T-helper 17 cell (primary cell): ENCODE data around the gene RPRML. TPM values are rescaled to one million over a fixed set of nuclear protein-coding genes. Genes with fewer than 3 reads are reported as not detected.
A peak's percentile ranks its signal among the peaks of the same experiment; 100 is the strongest.
"Not testable (repeated sequence)": the region's sequence is repeated elsewhere in the genome, so short reads cannot be mapped to it uniquely, and the experiment has no call there.

ENCODE experiments used
- ATAC-seq: fragments of 150-1000 bp; cut with Tn5 transposase; 2 replicates; pipeline ENCODE4 v1.10.0; 2021; ENCODE audit warnings: mild to moderate bottlenecking, moderate library complexity
- DNase-seq, 3 donors: peaks; one replicate each; pipeline versions ENCODE4 v3.0.0 to v3.0.0-alpha.2; 2020 to 2021
- H3K9me3 ChIP-seq: one replicate; pipeline ENCODE4 v1.7.0; 2013; ENCODE audit warnings: low read length, mild to moderate bottlenecking; ENCODE audit not compliant: control insufficient read depth, poor library complexity, severe bottlenecking
- H3K27ac Mint-ChIP-seq: one replicate; pipeline ENCODE4 v1.8.0; 2022; ENCODE audit warnings: mild to moderate bottlenecking, moderate library complexity, mixed read lengths
- H3K27me3 Mint-ChIP-seq: one replicate; pipeline ENCODE4 v1.8.0; 2022; ENCODE audit warnings: mixed read lengths
- H3K36me3 Mint-ChIP-seq: one replicate; pipeline ENCODE4 v1.8.0; 2022; ENCODE audit warnings: low read depth, mixed read lengths
- H3K4me1 Mint-ChIP-seq: one replicate; pipeline ENCODE4 v1.8.0; 2022; ENCODE audit warnings: mild to moderate bottlenecking, mixed read lengths
- H3K4me3 Mint-ChIP-seq: one replicate; pipeline ENCODE4 v1.8.0; 2022; ENCODE audit warnings: mild to moderate bottlenecking, moderate library complexity, mixed read lengths
- total RNA-seq, 4 donors: library from RNA in 2 of 4; stranded (reverse) in 2 of 4; gene quantifications; one replicate each; pipeline ENCODE4 v1.2.3 and lab custom pipeline; 2022 to 2026

Gene RPRML
- not detected for total RNA-seq
- total RNA-seq (lab: John Stamatoyannopoulos, UW), result 0 reads per million in 2 donors

DNA sequence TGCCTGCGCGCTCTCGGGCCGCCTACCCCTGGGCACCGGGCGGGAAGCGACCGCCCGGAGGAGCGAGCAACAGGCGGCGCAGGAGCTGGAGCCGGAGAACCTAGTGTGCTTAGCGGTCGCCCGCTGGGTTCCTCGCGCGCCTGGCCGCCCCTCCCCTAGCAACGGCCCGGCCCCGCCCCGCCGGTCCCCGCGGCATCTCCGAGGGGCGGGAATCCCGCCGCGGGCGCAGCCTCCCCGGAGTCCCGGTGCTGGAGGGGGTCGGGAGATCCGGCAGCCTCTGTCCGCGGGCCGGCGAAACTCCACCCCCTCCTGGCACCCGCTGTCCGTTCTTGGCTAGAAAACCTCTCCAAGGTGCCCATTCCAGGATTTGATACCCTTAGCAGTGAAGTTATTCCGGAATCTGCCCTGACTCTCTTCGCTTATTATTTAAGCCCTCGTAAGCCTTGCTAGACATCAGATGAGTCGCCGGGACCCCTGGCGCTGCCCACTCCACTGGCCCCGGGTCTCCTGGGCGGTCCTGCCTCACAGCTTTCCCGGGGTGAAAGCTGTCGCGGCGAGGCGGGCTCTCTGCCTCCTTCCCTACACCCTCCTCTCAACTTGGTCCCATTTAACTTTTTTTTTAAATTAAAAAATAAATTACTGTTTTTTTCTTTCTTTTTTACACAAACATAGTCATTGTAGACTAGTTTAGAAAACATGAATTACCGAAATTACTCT is at the start of gene RPRML:
Gene RPRML (minus strand): TSS at position 107 of the 717 bp plus-strand sequence. CDS start 246 bp downstream, outside the sequence.
- ATAC-seq, result peak; percentile 68
- Mint-ChIP-seq H3K27me3 (peaks cover 51% of the 10 kb centered on the region), H3K36me3 (peaks cover 8% of the 10 kb centered on the region), H3K4me3 (peak within 1 kb of the TSS; percentile 89), H3K27ac (peak within 1 kb of the TSS; percentile 53), H3K4me1 (peaks cover 9% of the 10 kb centered on the region)
- no peak for DNase-seq
- H3K9me3 ChIP-seq, result no peaks in the 10 kb centered on the region

DNA sequence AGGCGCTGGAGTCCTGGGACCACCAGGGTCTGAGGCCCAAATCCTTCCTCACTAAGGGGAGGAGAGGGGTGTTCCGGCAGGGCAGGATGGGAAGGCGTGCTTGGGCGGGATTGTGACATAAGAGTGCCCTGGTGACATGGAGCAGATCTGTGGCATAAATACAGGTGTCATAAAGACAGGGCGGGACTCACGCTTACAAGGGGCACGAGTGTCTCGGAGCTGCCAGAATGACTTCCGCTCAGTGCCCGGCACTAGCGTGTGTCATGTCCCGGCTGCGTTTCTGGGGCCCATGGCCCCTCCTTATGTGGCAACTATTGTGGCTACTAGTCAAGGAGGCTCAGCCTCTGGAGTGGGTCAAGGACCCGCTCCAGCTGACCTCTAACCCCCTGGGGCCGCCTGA is 37.9 kb upstream of the RPRML start:
- ATAC-seq, H3K9me3 ChIP-seq, H3K36me3 Mint-ChIP-seq, H3K4me3 Mint-ChIP-seq, DNase-seq, H3K27ac Mint-ChIP-seq, H3K27me3 Mint-ChIP-seq, H3K4me1 Mint-ChIP-seq: not testable (repeated sequence)

DNA sequence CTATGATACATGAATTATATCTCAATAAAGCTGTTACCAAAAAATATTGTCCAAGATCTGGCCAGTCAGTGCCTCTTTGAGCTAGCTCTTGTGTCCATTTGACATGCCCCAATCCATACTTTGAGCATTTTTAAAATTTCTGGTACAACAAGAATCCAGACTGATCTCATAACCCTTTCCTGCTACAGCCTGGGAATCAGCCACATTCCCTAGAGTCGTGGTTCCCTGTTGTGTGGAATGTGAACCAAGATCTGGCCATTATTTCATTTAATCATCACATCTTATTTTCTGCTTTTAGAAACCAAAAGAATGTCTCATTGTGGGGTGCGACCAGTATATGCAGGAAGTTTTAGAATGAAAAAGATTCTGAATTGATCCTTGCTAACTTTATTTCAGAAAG is 34.3 kb upstream of the RPRML start:
- no peak overlapping the region for H3K4me3 Mint-ChIP-seq
- no peaks in the 10 kb centered on the region for H3K36me3 Mint-ChIP-seq
- no peak for DNase-seq
- ATAC-seq, result no peak
- no peaks in the 10 kb centered on the region for H3K27me3 Mint-ChIP-seq
- H3K27ac Mint-ChIP-seq, result no peak overlapping the region
- no peaks in the 10 kb centered on the region for H3K9me3 ChIP-seq
- H3K4me1 Mint-ChIP-seq, result peaks cover 7% of the 10 kb centered on the region

DNA sequence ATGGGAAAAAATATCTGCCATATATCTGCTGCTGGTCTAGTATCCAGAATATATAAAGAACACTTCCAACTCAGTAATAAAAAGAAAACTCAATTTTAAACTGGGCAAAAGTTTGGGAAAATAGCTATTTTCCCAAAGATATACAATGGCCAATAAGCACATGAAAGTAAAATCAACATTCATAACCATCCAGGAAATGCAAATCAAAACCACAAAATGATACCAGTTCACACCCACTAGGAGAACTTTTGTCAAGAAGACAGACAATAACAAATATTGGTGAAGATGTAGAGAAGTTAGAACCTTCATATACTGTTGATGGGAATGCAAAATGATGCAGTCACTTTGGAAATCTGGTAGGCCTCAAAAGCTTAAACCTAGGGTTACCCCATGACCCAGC is 33.4 kb upstream of the RPRML start:
- H3K4me3 Mint-ChIP-seq, result no peak overlapping the region

DNA sequence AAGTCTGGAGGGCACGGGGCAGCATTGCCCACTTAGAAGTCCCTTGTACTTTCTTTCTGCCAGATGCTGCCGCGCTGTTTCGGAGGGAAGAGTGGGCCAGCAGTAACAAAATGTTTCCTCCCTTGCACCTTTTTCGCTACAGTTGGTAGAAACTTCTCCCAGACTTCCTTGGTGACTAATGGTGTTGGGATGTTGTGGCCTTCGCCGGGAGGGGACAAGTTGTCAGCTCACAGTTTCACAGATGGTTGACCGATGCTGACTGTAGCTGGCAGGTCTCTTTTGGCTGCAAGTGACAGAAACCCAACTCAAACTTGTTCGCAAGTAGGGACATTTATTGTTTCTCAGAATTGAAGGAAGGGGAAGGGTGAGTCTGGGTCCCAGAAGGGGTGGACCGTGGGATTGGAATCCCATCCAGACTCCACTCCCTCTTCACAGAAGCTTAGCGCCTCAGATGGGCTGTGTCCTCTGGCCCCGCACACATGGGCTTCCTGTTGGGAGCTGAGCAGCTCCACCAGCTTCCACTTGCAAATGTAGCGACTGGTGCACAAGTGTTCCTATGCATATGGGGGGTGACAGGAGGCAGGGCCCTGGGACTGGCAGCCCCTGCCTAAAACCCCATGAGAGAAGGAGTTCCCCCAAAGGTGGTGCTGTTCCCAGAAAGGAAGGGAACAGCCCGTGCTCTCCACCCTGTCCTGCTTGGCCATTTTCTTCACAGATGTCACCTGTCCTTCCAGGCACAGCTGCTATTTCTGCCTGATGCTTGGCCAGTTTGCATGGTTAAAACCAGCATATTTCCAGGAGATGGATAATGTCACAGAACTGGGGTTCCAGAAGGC is 30.9 kb upstream of the RPRML start:
- Mint-ChIP-seq H3K27me3 (no peaks in the 10 kb centered on the region), H3K4me1 (peaks cover 7% of the 10 kb centered on the region), H3K4me3 (no peak overlapping the region), H3K36me3 (no peaks in the 10 kb centered on the region), H3K27ac (no peak overlapping the region)
- no peak for DNase-seq
- ATAC-seq, result no peak
- no peaks in the 10 kb centered on the region for H3K9me3 ChIP-seq

More for the DNA sequence above, 33.4 kb upstream of the RPRML start:
- H3K4me1 Mint-ChIP-seq, result peaks cover 7% of the 10 kb centered on the region
- H3K27ac Mint-ChIP-seq, result no peak overlapping the region
- H3K36me3 Mint-ChIP-seq, result no peaks in the 10 kb centered on the region
- H3K27me3 Mint-ChIP-seq, result no peaks in the 10 kb centered on the region
- DNase-seq, result no peak
- H3K9me3 ChIP-seq, result no peaks in the 10 kb centered on the region
- ATAC-seq, result no peak

DNA sequence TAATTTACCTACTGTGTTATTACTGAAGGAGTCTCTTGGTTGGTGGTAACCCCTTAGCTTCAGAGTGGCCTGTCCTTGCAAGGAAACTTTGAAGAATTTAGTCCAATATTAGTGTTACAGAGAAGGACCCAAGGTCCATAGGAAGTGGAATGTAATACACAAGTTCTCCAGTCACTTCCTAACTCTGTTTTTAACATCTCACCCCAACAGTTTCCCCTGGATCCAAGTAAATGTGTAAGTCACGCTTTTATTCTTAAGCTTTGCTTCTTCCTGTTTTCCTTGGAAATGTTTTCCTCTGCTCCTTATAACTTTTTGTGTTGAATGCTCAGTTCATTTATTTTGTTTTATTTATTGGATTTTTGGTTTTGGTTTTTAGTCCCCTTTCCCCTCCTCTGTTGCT is 25.9 kb upstream of the RPRML start:
- Mint-ChIP-seq H3K27me3 (no peaks in the 10 kb centered on the region), H3K36me3 (no peaks in the 10 kb centered on the region), H3K27ac (no peak overlapping the region), H3K4me1 (peaks cover 2% of the 10 kb centered on the region), H3K4me3 (no peak overlapping the region)
- DNase-seq (no peak), ATAC-seq (no peak)
- H3K9me3 ChIP-seq, result no peaks in the 10 kb centered on the region

DNA sequence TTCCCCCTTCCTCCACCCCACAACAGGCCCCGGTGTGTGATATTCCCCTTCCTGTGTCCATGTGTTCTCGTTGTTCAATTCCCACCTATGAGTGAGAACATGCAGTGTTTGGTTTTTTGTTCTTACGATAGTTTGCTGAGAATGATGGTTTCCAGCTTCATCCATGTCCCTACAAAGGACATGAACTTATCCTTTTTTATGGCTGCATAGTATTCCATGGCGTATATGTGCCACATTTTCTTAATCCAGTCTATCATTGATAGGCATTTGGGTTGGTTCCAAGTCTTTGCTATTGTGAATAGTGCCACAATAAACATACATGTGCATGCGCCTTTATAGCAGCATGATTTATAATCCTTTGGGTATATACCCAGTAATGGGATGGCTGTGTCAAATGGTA is 24.8 kb upstream of the RPRML start:
- DNase-seq, H3K27ac Mint-ChIP-seq, H3K4me3 Mint-ChIP-seq, H3K9me3 ChIP-seq, H3K36me3 Mint-ChIP-seq, H3K4me1 Mint-ChIP-seq, ATAC-seq, H3K27me3 Mint-ChIP-seq: not testable (repeated sequence)

DNA sequence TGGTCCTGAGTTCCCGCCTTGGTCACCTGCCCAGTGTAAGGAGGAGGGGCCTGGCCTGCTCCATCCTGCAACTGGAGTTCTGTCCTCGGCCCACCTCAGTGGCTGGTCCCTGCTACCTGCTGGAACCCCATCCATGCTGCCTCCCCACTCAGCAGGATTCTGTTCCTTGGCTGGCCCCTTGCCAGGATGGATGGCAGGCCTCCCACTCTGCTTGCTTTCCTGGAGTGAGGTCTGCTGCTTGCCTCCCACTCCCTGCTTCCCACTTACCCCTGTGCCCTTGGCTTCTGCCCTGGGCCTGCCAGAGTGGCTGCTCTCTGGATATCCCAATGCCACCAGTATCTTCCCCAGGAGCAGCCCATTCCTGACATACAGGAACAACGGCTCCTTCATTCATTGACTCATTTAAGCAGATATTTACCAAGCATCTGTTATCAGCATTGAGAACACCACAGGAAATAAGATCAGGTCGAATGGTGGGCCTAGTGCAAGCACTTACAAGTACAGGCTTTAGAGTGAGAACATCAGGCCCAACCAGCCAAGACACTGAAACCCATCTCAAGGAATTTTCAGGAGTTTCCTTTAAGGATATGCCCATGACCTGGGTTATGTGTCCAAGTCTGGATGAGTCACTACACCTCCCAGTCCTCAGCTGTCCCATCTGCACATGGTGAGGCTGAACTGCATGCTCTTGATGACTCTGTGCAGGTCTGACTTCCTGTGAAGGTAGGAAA is 17.0 kb upstream of the RPRML start:
- peaks cover 4% of the 10 kb centered on the region for H3K4me1 Mint-ChIP-seq

DNA sequence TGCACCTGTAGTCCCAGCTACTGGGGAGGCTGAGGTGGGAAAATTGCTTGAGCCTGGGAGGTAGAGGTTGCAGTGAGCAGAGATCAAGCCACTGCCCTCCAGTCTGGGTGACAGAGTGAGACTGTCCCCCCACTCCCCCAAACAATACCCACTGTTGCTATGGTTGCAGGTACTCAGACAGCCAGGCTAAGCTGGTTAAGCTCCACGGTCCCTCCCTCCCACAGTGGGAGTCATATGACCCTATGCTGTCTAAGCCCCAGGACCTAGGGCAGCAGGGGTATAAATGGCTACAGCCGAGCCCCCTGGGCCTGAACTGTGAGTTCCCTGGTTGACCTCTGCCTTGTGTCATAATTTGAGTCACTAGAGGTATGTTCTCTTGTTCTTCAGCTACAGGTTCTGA is 15.9 kb upstream of the RPRML start:
- Mint-ChIP-seq H3K4me1 (peaks cover 2% of the 10 kb centered on the region), H3K27me3 (peaks cover 6% of the 10 kb centered on the region), H3K36me3 (peaks cover 2% of the 10 kb centered on the region), H3K4me3 (no peak overlapping the region), H3K27ac (no peak overlapping the region)
- ATAC-seq (no peak), DNase-seq (no peak)
- H3K9me3 ChIP-seq, result no peaks in the 10 kb centered on the region

More for the DNA sequence above, 17.0 kb upstream of the RPRML start:
- Mint-ChIP-seq H3K27ac (no peak overlapping the region), H3K36me3 (peaks cover 2% of the 10 kb centered on the region), H3K4me3 (no peak overlapping the region), H3K27me3 (no peaks in the 10 kb centered on the region)
- no peaks in the 10 kb centered on the region for H3K9me3 ChIP-seq
- DNase-seq, result no peak
- ATAC-seq, result no peak

DNA sequence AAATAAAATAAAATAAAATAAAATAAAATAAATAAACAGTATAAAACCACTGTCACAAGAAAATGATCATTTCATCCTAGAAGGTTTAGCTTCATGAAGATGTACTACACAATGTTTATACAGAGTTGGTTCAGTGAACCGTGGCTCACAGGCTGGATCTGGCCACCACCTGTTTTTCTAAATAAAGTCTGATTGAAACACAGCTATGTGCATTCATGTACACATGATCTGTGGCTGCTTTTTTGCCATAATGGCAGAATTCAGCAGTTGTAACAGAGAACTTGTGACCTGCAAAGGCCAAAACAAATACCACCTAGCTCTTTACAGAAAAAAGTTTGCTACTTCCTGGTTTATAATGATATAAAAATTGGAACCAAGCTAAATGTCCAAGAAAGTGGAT is 12.6 kb upstream of the RPRML start:
- peaks cover 27% of the 10 kb centered on the region for H3K27me3 Mint-ChIP-seq
- no peak overlapping the region for H3K4me3 Mint-ChIP-seq
- no peaks in the 10 kb centered on the region for H3K9me3 ChIP-seq
- ATAC-seq, result no peak
- no peak overlapping the region for H3K27ac Mint-ChIP-seq
- H3K4me1 Mint-ChIP-seq, result peaks cover 2% of the 10 kb centered on the region
- peaks cover 3% of the 10 kb centered on the region for H3K36me3 Mint-ChIP-seq
- no peak for DNase-seq

DNA sequence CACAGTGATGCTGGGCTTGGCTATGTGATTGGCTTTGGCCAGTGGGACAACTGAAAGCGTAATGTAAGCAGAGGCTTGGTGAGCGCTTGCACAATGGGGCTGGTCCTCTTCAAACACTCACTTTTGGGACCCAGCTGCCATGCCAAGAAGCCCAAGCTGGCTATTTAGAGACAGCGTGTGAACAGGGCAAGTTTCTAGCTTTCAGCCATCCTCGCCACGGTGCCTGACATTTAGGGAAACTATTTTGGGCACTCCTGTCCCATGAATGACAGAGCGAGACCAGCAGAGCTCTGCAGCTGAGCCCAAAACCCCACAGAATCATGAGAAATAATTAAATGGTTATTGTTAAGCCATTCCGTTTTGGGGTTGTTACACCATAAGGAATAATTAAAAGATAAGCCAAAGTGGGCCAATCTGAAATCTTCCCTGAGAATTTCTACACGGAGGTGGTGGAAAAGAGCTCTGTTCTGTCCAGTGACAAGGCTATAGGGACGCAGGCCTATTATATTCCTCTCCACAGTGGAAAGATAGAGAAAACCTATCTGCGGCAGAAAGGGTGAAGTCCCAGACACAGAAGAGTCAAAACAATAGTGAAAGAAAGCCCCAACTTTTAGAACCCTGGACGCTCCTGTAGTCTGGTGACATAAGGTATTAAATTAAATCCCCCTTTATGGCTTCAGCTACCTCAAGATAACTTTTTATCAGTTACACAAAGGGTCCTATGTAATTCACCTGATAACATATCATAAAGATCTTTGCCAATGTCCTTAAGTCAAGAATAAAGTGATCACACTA is 10.8 kb upstream of the RPRML start:
- no peaks in the 10 kb centered on the region for H3K4me1 Mint-ChIP-seq
- H3K36me3 Mint-ChIP-seq, result peaks cover 4% of the 10 kb centered on the region
- ATAC-seq (no peak), DNase-seq (no peak)
- H3K27ac Mint-ChIP-seq, result no peak overlapping the region
- H3K4me3 Mint-ChIP-seq, result no peak overlapping the region
- peaks cover 30% of the 10 kb centered on the region for H3K27me3 Mint-ChIP-seq
- no peaks in the 10 kb centered on the region for H3K9me3 ChIP-seq

DNA sequence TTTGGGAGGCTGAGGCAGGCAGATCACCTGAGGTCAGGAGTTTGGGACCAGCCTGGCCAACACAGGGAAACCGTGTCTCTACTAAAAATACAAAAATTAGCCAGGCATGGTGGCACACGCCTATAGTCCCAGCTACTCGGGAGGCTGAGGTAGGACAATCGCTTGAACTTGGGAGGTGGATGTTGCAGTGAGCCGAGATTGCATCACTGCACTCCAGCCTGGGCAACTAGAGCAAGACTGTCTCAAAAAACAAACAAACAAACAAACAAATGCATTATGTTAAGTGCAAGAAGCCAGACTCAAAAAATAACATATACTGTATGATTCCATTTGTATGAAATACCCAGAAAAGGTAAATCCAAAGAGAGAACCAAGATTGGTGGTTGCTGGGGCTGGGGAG is 8.9 kb upstream of the RPRML start:
- H3K9me3 ChIP-seq, ATAC-seq, H3K4me1 Mint-ChIP-seq, H3K4me3 Mint-ChIP-seq, DNase-seq, H3K27ac Mint-ChIP-seq, H3K36me3 Mint-ChIP-seq: not testable (repeated sequence)
- H3K27me3 Mint-ChIP-seq, result peaks cover 30% of the 10 kb centered on the region
